HEK293 (cell line): ENCODE results near the gene CPN1.

ENCODE experiments used
- CTCF ChIA-PET: fragments of 350-600 bp; formaldehyde crosslinking; extraction: SDS; loops from one replicate; lab custom pipeline; 2021; ENCODE audit warnings: antibody characterized with exemption; lab: Yijun Ruan, JAX
- POLR2A ChIA-PET: fragments of 300-600 bp; formaldehyde crosslinking; extraction: SDS; loops from one replicate; lab custom pipeline; 2020; ENCODE audit warnings: antibody characterized with exemption, inconsistent platforms; lab: Yijun Ruan, JAX
- H3K27ac ChIP-seq: fragments of 200-500 bp; sonication (Bioruptor generic); 2 replicates; pipeline ENCODE4 v1.5.1; 2014; ENCODE audit warnings: low read depth, low read length, control low read depth, inconsistent platforms; ENCODE audit errors: extremely low read depth
- H3K36me3 ChIP-seq, 2 experiments: fragments of 200-500 bp in 1 of 2; sonication (Bioruptor generic) in 1 of 2; 1 replicate in 1 of 2; 2 replicates in 1 of 2; pipeline ENCODE4 v1.5.1; 2014 to 2017; ENCODE audit warnings: inconsistent platforms in 2 of 2, low read length in 2 of 2; ENCODE audit not compliant: control insufficient read depth in 2 of 2, insufficient read depth in 1 of 2
- H3K4me1 ChIP-seq: fragments of 200-500 bp; sonication (Bioruptor generic); 2 replicates; pipeline ENCODE4 v1.5.1; 2014; ENCODE audit warnings: mild to moderate bottlenecking, low read length, inconsistent platforms; ENCODE audit not compliant: control insufficient read depth, insufficient read depth
- H3K4me3 ChIP-seq: 2 replicates; pipeline ENCODE4 v1.5.1; 2011; ENCODE audit warnings: low read depth, mild to moderate bottlenecking, control low read depth, low read length, moderate library complexity
- H3K9me3 ChIP-seq: fragments of 200-500 bp; sonication (Bioruptor generic); 2 replicates; pipeline ENCODE4 v1.5.1; 2014; ENCODE audit warnings: low read depth, low read length, inconsistent platforms; ENCODE audit not compliant: control insufficient read depth, insufficient read depth
- GLIS1 ChIP-seq: fragments of 450-650 bp; formaldehyde crosslinking; IDR thresholded peaks from 2 replicates; pipeline ENCODE4 v1.5.1; 2016; ENCODE audit warnings: missing biosample characterization, missing genetic modification characterization
- HOXA7 ChIP-seq: sonication (generic); formaldehyde crosslinking; IDR thresholded peaks from 2 replicates; pipeline ENCODE4 v1.8.1; 2022; ENCODE audit warnings: missing genetic modification reagents, borderline replicate concordance
- HOXD13 ChIP-seq: sonication (generic); formaldehyde crosslinking; IDR thresholded peaks from 2 replicates; pipeline ENCODE4 v1.8.0; 2022; ENCODE audit warnings: missing genetic modification reagents, borderline replicate concordance
- OSR2 ChIP-seq: fragments of 450-650 bp; formaldehyde crosslinking; IDR thresholded peaks from 2 replicates; pipeline ENCODE4 v1.5.1; 2016; ENCODE audit warnings: missing biosample characterization, missing genetic modification characterization
- TCF7L2 ChIP-seq: IDR thresholded peaks from 2 replicates; pipeline ENCODE4 v1.6.1; 2011; ENCODE audit warnings: low read depth, mild to moderate bottlenecking, inconsistent platforms, low read length, moderate library complexity, borderline replicate concordance
- YY1 ChIP-seq: fragments of 450-650 bp; formaldehyde crosslinking; IDR thresholded peaks from 2 replicates; pipeline ENCODE4 v1.5.1; 2018; ENCODE audit warnings: missing biosample characterization, missing genetic modification characterization
- ZBTB8A ChIP-seq: fragments of 450-650 bp; formaldehyde crosslinking; IDR thresholded peaks from 2 replicates; pipeline ENCODE4 v1.5.1; 2016; ENCODE audit warnings: missing biosample characterization, missing genetic modification characterization
- ZNF266 ChIP-seq: fragments of 450-650 bp; formaldehyde crosslinking; IDR thresholded peaks from 2 replicates; pipeline ENCODE4 v1.5.1; 2016; ENCODE audit warnings: missing biosample characterization, missing genetic modification characterization, low read depth
- ZNF548 ChIP-seq: fragments of 450-650 bp; formaldehyde crosslinking; IDR thresholded peaks from 2 replicates; pipeline ENCODE4 v1.5.1; 2016; ENCODE audit warnings: missing biosample characterization, missing genetic modification characterization
- ZNF560 ChIP-seq: fragments of 450-650 bp; formaldehyde crosslinking; IDR thresholded peaks from 2 replicates; pipeline ENCODE4 v1.5.1; 2017; ENCODE audit warnings: missing biosample characterization, missing genetic modification characterization, borderline replicate concordance
- ZNF600 ChIP-seq: fragments of 450-650 bp; formaldehyde crosslinking; IDR thresholded peaks from 2 replicates; pipeline ENCODE4 v1.5.1; 2016; ENCODE audit warnings: missing biosample characterization, missing genetic modification characterization
- ZNF658 ChIP-seq: fragments of 450-650 bp; formaldehyde crosslinking; IDR thresholded peaks from 2 replicates; pipeline ENCODE4; 2016; ENCODE audit warnings: missing biosample characterization, missing genetic modification characterization
- TF ChIP-seq, protein P1 (sequence below): fragments of 450-650 bp; formaldehyde crosslinking; IDR thresholded peaks from 2 replicates; pipeline ENCODE4 v1.5.1; 2016; ENCODE audit warnings: missing biosample characterization, missing genetic modification characterization
- TF ChIP-seq, protein P2 (sequence below): fragments of 450-650 bp; formaldehyde crosslinking; IDR thresholded peaks from 2 replicates; pipeline ENCODE4 v1.5.1; 2017; ENCODE audit warnings: missing biosample characterization, missing genetic modification characterization
- TF ChIP-seq, protein P3 (sequence below): fragments of 450-650 bp; formaldehyde crosslinking; IDR thresholded peaks from 2 replicates; pipeline ENCODE4 v1.5.1; 2016; ENCODE audit warnings: missing biosample characterization, missing genetic modification characterization
- TF ChIP-seq, protein P4 (sequence below): fragments of 450-650 bp; formaldehyde crosslinking; IDR thresholded peaks from 2 replicates; pipeline ENCODE4 v1.5.1; 2016; ENCODE audit warnings: missing biosample characterization, missing genetic modification characterization
- TF ChIP-seq, protein P5 (sequence below): fragments of 450-650 bp; formaldehyde crosslinking; IDR thresholded peaks from 2 replicates; pipeline ENCODE4 v1.5.1; 2016; ENCODE audit warnings: missing biosample characterization, missing genetic modification characterization
- TF ChIP-seq, protein P6 (sequence below): fragments of 450-650 bp; formaldehyde crosslinking; IDR thresholded peaks from 2 replicates; pipeline ENCODE4 v1.5.1; 2016; ENCODE audit warnings: missing biosample characterization, missing genetic modification characterization

The CPN1 gene

DNA sequence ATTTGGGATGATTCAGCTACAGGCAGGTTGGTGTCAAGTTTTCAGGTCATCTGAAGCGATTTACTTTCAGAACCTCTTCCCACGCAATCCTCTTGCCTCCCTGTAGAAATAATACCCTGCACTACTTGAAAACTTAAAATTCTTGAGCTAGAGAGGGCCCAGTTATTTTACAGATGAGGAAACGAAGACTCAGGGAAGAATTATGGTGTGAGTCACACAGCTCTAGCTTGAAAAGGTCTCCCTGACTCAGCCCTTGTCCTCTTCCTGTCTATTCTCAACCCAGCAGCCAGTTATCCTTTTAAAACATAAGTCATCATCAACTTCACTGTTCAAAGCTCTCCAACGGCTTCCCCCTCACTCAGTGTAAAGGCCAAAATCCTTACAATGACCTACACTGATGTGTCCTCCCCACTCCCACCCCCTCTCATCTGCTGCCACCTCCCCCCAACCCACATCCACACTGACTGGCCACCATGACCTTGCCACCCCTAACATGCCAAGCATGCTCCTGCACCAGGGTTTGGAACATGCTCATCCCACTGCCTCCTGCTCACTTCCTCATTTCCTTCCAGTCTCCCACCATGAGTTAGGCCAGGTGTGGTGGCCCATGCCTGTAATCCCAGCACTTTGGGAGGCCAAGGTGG, 75.3 kb downstream of the CPN1 start (continued):
- TF ChIP-seq, protein P1, sequence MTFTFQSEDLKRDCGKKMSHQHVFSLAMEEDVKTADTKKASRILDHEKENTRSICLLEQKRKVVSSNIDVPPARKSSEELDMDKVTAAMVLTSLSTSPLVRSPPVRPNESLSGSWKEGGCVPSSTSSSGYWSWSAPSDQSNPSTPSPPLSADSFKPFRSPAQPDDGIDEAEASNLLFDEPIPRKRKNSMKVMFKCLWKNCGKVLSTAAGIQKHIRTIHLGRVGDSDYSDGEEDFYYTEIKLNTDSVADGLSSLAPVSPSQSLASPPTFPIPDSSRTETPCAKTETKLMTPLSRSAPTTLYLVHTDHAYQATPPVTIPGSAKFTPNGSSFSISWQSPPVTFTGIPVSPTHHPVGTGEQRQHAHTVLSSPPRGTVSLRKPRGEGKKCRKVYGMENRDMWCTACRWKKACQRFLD = no peak
- no peak for TF ChIP-seq ZBTB8A (tag by site-specific recombination)
- TF ChIP-seq, protein P2, sequence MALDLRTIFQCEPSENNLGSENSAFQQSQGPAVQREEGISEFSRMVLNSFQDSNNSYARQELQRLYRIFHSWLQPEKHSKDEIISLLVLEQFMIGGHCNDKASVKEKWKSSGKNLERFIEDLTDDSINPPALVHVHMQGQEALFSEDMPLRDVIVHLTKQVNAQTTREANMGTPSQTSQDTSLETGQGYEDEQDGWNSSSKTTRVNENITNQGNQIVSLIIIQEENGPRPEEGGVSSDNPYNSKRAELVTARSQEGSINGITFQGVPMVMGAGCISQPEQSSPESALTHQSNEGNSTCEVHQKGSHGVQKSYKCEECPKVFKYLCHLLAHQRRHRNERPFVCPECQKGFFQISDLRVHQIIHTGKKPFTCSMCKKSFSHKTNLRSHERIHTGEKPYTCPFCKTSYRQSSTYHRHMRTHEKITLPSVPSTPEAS = no peak

DNA sequence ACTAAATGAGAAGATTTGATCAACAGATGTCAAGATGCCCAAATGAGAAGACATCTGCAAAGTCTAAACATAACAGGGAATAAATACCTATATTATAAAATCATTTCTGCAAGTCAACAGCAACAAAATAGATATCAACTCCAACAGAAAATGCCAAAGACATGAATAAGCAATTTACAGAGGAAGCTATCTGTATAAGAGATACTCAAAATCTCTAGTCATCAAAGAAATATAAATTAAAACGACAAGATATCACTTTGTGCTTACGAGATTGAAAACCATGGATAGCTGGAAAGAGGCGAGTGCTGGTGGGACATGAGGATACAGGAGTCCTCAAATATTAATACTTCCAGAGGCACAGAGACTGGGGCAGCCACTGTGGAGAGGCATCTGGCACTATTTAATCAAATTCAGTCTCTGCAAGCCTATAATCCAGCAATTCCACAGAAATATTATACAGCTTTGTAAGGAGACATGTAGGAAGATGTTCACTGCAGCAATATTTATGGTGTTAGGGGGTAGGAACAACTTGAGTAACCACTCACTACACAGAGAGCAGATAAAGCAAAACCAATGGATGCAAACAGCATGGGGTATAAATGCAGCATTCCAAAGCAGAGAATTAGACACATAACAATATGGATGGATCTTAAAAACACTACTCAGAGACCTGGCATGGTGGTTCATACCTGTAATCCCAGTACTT, 76.7 kb downstream of the CPN1 start:
- H3K4me3 ChIP-seq = no peak overlapping the region

DNA sequence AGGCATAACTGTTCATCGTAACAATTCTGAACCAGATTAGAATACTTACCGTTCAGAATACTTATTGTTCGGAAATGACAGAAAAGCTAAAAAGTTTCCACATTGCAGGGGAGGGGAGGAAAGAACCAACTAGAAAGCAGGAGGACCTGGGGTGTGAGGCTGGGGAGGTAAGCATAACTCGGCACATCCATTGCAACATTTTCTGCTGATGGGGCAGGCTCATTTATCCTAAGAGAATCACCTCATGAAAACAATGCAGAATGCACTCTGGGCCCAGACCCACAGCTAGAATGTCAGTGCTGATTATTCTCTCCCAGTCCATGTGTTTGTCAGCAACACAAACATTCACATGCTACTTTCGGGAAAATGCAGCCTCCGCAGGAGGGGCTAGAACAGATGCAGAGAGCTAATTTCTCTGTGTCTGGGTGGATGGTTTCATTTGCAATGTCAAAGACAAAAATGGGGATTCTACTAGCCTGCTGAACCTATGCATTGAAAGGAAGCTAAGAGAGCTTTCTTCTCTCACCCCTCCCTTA, 81.5 kb downstream of the CPN1 start:
- TF ChIP-seq ZNF266 (tag by site-specific recombination) (no peak), TCF7L2 (no peak), YY1 (tag by site-specific recombination) (no peak), OSR2 (tag by site-specific recombination) (no peak), ZNF658 (tag by site-specific recombination) (no peak), HOXD13 (CRISPR knock-in tag) (no peak), GLIS1 (tag by site-specific recombination) (peak; percentile 20; the same call in 1 of the 2 replicates), ZNF560 (tag by site-specific recombination) (no peak), ZNF548 (no peak)
- TF ChIP-seq, protein P3, sequence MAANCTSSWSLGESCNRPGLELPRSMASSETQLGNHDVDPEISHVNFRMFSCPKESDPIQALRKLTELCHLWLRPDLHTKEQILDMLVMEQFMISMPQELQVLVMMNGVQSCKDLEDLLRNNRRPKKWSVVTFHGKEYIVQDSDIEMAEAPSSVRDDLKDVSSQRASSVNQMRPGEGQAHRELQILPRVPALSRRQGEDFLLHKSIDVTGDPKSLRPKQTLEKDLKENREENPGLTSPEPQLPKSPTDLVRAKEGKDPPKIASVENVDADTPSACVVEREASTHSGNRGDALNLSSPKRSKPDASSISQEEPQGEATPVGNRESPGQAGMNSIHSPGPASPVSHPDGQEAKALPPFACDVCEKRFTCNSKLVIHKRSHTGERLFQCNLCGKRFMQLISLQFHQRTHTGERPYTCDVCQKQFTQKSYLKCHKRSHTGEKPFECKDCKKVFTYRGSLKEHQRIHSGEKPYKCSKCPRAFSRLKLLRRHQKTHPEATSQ = no peak
- TF ChIP-seq, protein P4, sequence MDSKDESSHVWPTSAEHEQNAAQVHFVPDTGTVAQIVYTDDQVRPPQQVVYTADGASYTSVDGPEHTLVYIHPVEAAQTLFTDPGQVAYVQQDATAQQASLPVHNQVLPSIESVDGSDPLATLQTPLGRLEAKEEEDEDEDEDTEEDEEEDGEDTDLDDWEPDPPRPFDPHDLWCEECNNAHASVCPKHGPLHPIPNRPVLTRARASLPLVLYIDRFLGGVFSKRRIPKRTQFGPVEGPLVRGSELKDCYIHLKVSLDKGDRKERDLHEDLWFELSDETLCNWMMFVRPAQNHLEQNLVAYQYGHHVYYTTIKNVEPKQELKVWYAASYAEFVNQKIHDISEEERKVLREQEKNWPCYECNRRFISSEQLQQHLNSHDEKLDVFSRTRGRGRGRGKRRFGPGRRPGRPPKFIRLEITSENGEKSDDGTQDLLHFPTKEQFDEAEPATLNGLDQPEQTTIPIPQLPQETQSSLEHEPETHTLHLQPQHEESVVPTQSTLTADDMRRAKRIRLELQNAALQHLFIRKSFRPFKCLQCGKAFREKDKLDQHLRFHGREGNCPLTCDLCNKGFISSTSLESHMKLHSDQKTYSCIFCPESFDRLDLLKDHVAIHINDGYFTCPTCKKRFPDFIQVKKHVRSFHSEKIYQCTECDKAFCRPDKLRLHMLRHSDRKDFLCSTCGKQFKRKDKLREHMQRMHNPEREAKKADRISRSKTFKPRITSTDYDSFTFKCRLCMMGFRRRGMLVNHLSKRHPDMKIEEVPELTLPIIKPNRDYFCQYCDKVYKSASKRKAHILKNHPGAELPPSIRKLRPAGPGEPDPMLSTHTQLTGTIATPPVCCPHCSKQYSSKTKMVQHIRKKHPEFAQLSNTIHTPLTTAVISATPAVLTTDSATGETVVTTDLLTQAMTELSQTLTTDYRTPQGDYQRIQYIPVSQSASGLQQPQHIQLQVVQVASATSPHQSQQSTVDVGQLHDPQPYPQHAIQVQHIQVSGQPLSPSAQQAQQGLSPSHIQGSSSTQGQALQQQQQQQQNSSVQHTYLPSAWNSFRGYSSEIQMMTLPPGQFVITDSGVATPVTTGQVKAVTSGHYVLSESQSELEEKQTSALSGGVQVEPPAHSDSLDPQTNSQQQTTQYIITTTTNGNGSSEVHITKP = peak; percentile 63
- TF ChIP-seq, protein P5, sequence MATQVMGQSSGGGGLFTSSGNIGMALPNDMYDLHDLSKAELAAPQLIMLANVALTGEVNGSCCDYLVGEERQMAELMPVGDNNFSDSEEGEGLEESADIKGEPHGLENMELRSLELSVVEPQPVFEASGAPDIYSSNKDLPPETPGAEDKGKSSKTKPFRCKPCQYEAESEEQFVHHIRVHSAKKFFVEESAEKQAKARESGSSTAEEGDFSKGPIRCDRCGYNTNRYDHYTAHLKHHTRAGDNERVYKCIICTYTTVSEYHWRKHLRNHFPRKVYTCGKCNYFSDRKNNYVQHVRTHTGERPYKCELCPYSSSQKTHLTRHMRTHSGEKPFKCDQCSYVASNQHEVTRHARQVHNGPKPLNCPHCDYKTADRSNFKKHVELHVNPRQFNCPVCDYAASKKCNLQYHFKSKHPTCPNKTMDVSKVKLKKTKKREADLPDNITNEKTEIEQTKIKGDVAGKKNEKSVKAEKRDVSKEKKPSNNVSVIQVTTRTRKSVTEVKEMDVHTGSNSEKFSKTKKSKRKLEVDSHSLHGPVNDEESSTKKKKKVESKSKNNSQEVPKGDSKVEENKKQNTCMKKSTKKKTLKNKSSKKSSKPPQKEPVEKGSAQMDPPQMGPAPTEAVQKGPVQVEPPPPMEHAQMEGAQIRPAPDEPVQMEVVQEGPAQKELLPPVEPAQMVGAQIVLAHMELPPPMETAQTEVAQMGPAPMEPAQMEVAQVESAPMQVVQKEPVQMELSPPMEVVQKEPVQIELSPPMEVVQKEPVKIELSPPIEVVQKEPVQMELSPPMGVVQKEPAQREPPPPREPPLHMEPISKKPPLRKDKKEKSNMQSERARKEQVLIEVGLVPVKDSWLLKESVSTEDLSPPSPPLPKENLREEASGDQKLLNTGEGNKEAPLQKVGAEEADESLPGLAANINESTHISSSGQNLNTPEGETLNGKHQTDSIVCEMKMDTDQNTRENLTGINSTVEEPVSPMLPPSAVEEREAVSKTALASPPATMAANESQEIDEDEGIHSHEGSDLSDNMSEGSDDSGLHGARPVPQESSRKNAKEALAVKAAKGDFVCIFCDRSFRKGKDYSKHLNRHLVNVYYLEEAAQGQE (tag by site-specific recombination) = no peak
- ChIA-PET CTCF (interaction anchor here (0.6 to 1.0 kb wide), 2 partner anchors 9 to 45 kb away, joined by 3 to 4 read pairs; partner anchors contain the start of gene DNMBP), POLR2A (no interaction called here)
- H3K36me3 ChIP-seq = no peaks in the 10 kb centered on the region
- peaks cover 22% of the 10 kb centered on the region for H3K4me1 ChIP-seq
- H3K9me3 ChIP-seq = no peaks in the 10 kb centered on the region
- H3K27ac ChIP-seq = no peak overlapping the region
- no peak overlapping the region for H3K4me3 ChIP-seq

More for the DNA sequence above, 76.7 kb downstream of the CPN1 start:
- Histone ChIP-seq H3K36me3 (no peaks in the 10 kb centered on the region), H3K4me1 (peaks cover 20% of the 10 kb centered on the region), H3K9me3 (no peaks in the 10 kb centered on the region), H3K27ac (no peak overlapping the region)
- ChIA-PET CTCF (interaction anchor here (1.1 to 6.8 kb wide), 4 partner anchors 11 to 159 kb away, joined by 3 to 43 read pairs (median 6); no protein-coding TSS in a partner anchor), POLR2A (interaction anchor here (0.8 kb wide), 1 partner anchor 14 kb away, joined by 4 read pairs; no protein-coding TSS in a partner anchor)
- TF ChIP-seq, protein P6, sequence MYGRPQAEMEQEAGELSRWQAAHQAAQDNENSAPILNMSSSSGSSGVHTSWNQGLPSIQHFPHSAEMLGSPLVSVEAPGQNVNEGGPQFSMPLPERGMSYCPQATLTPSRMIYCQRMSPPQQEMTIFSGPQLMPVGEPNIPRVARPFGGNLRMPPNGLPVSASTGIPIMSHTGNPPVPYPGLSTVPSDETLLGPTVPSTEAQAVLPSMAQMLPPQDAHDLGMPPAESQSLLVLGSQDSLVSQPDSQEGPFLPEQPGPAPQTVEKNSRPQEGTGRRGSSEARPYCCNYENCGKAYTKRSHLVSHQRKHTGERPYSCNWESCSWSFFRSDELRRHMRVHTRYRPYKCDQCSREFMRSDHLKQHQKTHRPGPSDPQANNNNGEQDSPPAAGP (tag by site-specific recombination) = no peak
- TF ChIP-seq HOXA7 (CRISPR knock-in tag) (no peak), ZNF600 (tag by site-specific recombination) (0 out of 2 replicates have a peak, but pooled peaks have one; percentile 49)
- TF ChIP-seq, all 188 proteins: peak for 1
